Adipose tissue (tissue), 3 donors: Measurements from ENCODE around the gene JAGN1. TPM values are rescaled to one million over a fixed set of nuclear protein-coding genes. Genes with fewer than 3 reads are reported as not detected.
"Not testable (repeated sequence)": the region's sequence is repeated elsewhere in the genome, so short reads cannot be mapped to it uniquely, and the experiment has no call there.

Experiments used
- H3K27ac ChIP-seq: one replicate; pipeline ENCODE4 v1.5.1; 2013; ENCODE audit warnings: low read depth, low read length
- WGBS, 3 donors: extraction: QIAGEN DNeasy Blood & Tissue Kit; methylation state at CpG; one replicate each; pipeline ENCODE4 v1.1.7; 2013; 5-methylcytosine and 5-hydroxymethylcytosine counted together
- polyA plus RNA-seq, 3 donors: library from polyadenylated mRNA; stranded (reverse); fragments of 200-250 nt; gene quantifications; one replicate each; pipeline ENCODE4 v1.2.3, GENCODE V29; 2013
- donor health status: healthy with polysubstance abuse.
- donor health status: Bipolar disorder and iron deficiency.
- donor health status: healthy.

JAGN1 gene
- polyA plus RNA-seq, 3 donors = 33.7 to 58.7 (median 39.5) TPM

DNA sequence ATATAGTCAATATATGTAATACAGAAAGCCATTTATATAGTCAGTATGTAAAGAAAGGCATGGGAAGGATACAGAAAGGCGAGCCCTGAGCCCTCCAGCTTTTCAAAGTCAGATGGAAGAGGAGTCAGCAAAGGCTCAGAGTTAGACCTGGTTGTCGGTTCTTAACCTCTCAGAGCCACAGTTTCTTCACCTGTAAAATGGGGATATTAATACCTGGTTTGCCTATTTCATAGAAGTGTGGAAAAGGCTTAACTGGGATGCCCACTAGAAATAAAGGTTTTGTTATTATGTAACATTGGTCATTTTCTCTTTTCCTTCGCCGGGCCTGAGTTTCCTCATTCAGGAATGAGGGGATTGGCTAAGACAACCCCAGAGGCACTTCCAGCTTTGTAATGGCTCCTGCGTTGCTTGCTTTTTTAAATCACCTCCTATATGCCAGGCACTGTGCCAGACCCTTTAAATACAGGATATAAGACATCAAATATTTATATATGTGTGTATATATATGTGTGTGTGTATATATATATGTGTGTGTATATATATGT, 45.6 kb downstream of the JAGN1 start:
- no peak overlapping the region for H3K27ac ChIP-seq
- 71 to 92% (median 74%) methylated on average over 5 of the region's 5 CpGs for WGBS, 3 donors

DNA sequence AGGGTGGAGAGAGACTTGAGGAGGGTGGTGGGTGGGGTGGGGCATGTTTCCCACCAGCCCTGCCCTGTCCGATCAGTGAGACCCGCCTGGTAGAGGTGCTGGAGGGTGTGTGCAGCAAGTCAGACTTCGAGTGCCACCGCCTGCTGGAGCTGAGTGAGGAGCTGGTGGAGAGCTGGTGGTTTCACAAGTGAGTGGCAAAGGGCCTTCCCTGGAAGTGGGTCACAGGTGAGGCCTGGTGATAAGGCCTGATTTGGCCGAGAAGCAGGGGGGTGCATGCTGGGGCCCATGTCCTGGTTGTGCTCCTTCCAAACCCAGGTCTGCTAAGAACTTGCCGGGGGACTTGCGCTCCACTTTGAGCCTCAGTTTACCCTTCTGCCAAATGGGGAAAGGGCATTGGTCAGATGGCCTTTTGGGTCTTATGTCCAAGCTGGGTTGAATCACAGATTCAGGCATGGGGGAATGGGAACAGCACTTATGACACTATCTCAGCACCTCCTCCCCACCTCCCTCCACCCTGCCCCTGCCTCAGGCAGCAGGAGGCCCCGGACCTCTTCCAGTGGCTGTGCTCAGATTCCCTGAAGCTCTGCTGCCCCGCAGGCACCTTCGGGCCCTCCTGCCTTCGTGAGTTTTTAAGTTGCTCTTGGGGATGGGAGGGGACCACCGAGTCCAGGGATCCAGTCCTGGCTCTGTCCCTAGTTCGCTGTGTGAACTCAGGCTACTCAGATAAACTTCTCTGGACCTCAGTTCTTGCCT, 47.3 kb downstream of the JAGN1 start:
- WGBS, 3 donors = 86 to 96% (median 91%) methylated on average over 13 of the region's 13 CpGs
- no peak overlapping the region for H3K27ac ChIP-seq

DNA sequence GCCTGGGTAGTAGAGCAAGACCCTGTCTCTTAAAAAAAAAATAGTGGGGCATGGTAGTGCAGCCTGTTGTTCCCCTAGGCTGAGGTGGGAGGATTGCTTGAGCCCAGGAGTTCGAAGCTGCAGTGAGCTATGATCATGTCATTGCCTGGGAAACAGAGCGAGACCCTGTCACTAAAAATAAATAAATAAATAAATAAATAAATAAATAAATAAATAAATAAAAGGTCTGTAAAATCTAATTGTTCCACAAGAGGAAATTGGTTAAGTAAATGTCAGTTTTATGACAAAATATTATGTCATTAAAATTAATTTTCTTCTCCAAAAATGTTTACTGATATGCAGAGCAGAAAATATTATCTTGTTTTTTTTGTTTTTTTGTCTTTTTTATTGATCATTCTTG, 48.6 kb downstream of the JAGN1 start:
- WGBS, 3 donors = 93 to 97% (median 96%) methylated on average over 2 of the region's 2 CpGs
- H3K27ac ChIP-seq = no peak overlapping the region

DNA sequence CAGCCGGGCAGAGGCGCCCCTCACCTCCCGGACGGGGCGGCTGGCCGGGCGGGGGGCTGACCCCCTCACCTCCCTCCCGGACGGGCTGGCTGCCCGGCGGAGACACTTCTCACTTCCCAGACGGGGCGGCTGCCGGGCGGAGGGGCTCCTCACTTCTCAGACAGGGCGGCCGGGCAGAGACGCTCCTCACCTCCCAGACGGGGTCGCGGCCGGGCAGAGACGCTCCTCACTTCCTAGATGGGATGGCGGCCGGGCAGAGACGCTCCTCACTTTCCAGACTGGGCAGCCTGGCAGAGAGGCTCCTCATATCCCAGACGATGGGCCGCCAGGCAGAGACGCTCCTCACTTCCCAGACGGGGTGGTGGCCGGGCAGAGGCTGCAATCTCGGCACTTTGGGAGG, 49.5 kb downstream of the JAGN1 start:
- H3K27ac ChIP-seq = not testable (repeated sequence)
- WGBS, 3 donors = 85 to 97% (median 92%) methylated on average over 20 to 30 of the region's 32 CpGs

DNA sequence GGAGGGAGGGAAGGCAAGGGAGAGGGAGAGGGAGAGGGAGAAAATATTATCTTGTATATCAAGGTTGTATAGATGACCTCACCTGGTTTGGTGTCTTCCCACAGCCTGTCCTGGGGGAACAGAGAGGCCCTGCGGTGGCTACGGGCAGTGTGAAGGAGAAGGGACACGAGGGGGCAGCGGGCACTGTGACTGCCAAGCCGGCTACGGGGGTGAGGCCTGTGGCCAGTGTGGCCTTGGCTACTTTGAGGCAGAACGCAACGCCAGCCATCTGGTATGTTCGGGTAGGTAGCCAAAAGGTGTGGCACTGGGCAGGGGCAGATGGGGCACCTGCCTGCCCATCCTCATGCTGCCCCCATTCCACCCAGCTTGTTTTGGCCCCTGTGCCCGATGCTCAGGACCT, 50.3 kb downstream of the JAGN1 start:
- no peak overlapping the region for H3K27ac ChIP-seq
- WGBS, 3 donors = 94 to 97% (median 96%) methylated on average over 10 of the region's 10 CpGs

DNA sequence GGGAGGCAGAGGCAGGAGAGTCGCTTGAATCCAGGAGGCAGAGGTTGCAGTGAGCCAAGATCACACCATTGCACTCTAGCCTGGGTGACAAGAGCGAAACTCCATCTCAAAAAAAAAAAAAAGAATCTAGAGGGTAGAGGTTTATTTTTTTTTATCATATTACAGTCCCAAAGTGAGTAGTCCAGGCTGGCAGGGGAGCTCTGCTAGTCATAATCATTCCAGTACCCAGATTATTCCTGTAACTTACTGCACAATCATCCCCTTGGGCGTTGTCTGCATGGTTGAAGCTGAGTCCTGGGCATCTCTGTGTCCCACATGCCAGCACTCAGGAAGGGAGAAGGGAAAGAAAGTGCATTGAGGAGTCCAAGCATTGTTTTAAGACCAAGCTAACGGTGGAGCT, 51.8 kb downstream of the JAGN1 start:
- WGBS, 3 donors = 81 to 88% (median 85%) methylated on average over 4 of the region's 4 CpGs
- no peak overlapping the region for H3K27ac ChIP-seq

DNA sequence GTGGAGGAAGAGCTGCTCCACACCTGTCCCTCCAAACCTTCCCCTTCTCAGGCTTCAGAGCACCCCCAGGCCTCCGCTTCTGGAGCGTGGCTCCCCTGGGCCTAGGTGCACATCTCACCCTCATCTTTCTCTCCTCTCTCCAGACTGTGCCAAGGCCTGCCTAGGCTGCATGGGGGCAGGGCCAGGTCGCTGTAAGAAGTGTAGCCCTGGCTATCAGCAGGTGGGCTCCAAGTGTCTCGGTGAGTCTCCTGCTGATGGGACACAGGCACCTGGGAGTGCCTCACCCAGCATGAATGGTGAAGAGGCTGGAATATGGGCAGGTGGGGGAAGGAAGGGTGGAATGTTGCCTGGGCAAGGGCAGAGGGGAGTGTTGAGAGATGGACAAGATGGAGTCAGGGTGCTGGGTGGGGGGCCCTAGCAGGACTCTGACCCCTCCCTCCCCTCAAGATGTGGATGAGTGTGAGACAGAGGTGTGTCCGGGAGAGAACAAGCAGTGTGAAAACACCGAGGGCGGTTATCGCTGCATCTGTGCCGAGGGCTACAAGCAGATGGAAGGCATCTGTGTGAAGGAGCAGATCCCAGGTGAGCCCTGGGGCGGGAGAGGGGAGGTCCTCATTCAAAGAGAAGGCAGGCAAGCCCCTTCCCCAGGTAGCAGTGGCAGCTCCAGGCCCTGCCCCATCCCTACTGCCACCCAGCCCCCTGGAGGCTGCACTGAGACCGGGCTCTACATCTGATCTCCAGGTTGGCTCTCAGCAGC, 52.7 kb downstream of the JAGN1 start:
- H3K27ac ChIP-seq = no peak overlapping the region
- WGBS, 3 donors = 90 to 92% (median 91%) methylated on average over 10 to 11 of the region's 11 CpGs

Other genes starting within 250 kb of the JAGN1 start
- 10 to 100 TPM; 12.5 to 26.9 (median 26.3) TPM for gene MTMR14, start 241.1 kb upstream of the JAGN1 start, polyA plus RNA-seq
- under 1 TPM in 2 of 3 donors, not detected in 1; 0.06 to 0.09 TPM for gene CPNE9, start 186.8 kb upstream of the JAGN1 start, polyA plus RNA-seq
- 10 to 100 TPM in 1 of 3 donors, 1 to 10 TPM in 2; 4.8 to 12.8 (median 7.5) TPM for gene BRPF1, start 158.9 kb upstream of the JAGN1 start, polyA plus RNA-seq
- gene OGG1, start 140.7 kb upstream of the JAGN1 start, polyA plus RNA-seq = 10 to 100 TPM in 2 of 3 donors, 1 to 10 TPM in 1; 8.6 to 24.4 (median 13.9) TPM
- 100 to 1,000 TPM in 1 of 3 donors, 10 to 100 TPM in 2; 13.4 to 121 (median 80.1) TPM for gene CAMK1, start 120.7 kb upstream of the JAGN1 start, polyA plus RNA-seq
- gene TADA3, start 98.1 kb upstream of the JAGN1 start, polyA plus RNA-seq = 10 to 100 TPM; 21.0 to 49.8 (median 38.0) TPM
- 100 to 1,000 TPM in 2 of 3 donors, 10 to 100 TPM in 1; 68.9 to 121 (median 111) TPM for gene ARPC4, start 97.5 kb upstream of the JAGN1 start, polyA plus RNA-seq
- gene TTLL3, start 80.3 kb upstream of the JAGN1 start, polyA plus RNA-seq = 10 to 100 TPM; 18.4 to 39.7 (median 28.9) TPM
- gene RPUSD3, start 46.6 kb upstream of the JAGN1 start, polyA plus RNA-seq = 10 to 100 TPM; 20.7 to 27.8 (median 25.6) TPM
- gene CIDEC, start 10.4 kb upstream of the JAGN1 start, polyA plus RNA-seq = 1,000 to 10,000 TPM in 1 of 3 donors, 100 to 1,000 TPM in 2; 128 to 1,587 (median 499) TPM
- 1 to 10 TPM; 6.4 to 7.3 (median 6.7) TPM for gene IL17RE, start 12.2 kb downstream of the JAGN1 start, polyA plus RNA-seq
- gene IL17RC, start 26.5 kb downstream of the JAGN1 start, polyA plus RNA-seq = 10 to 100 TPM; 20.7 to 71.8 (median 41.2) TPM
- 10 to 100 TPM; 28.4 to 36.0 (median 33.8) TPM for gene CRELD1, start 43.2 kb downstream of the JAGN1 start, polyA plus RNA-seq
- 1 to 10 TPM in 2 of 3 donors, under 1 TPM in 1; 0.56 to 1.6 (median 1.4) TPM for gene PRRT3, start 61.8 kb downstream of the JAGN1 start, polyA plus RNA-seq
- gene EMC3, start 96.2 kb downstream of the JAGN1 start, polyA plus RNA-seq = 100 to 1,000 TPM in 1 of 3 donors, 10 to 100 TPM in 2; 36.3 to 153 (median 66.1) TPM
- gene FANCD2, start 135.8 kb downstream of the JAGN1 start, polyA plus RNA-seq = 1 to 10 TPM in 2 of 3 donors, under 1 TPM in 1; 0.45 to 1.7 (median 1.3) TPM
- gene FANCD2OS, start 217.6 kb downstream of the JAGN1 start, polyA plus RNA-seq = not detected
- 100 to 1,000 TPM in 2 of 3 donors, 10 to 100 TPM in 1; 80.1 to 293 (median 194) TPM for gene BRK1, start 225.1 kb downstream of the JAGN1 start, polyA plus RNA-seq